Activated CD8-positive, alpha-beta memory T cell treated with anti-CD3 and anti-CD28 coated beads, Interleukin-2, amount 50 U/mL, for 1 hour (primary cell): ENCODE measurements around the gene NR2C2.

Experiments
- DNase-seq: peaks from one replicate; pipeline ENCODE4 v3.0.0-alpha.2; 2020; ENCODE audit errors: extremely low read depth

The NR2C2 gene

GRCh38 chr3:15063656-15064286, 116.4 kb downstream of the NR2C2 start:
- no peak for DNase-seq

- DNase-seq: no peak
Observed at GRCh38 chr3:15064299-15064834, 117.0 kb downstream of the NR2C2 start.

DNA sequence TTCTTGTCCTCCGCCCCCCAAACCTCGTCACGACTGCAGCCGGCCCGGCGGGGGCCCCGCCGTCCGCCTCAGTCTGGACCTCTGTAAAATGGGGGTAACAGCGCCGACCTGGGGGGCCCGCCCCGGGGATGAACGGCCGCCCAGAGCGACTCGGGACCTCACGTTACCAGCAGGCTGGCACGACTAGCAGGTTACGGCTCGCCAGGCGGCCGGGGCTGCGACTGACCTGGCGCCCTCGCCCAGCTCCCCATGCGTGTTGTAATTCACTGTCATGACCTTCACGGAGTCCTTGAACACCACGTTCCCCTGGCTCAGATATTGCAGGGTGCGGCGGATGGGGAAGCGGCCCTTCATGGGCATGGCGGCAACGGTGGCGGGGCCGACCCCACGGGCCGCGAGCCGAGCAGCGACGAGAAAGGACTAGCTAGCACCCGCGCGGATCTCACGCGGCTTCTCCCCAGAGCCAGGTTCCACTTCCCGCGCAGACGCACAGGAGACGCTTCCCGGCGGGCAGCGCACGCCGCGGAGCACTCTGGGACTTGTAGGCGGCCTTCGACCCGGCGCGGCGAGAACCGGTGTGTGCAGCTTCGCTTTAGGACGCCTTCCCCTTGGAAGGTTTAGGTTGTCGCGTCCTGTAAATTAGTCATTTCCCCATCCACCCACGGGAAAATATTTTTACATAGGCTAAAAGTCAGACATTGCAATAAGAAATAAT, 117.6 kb downstream of the NR2C2 start, which contains the start of gene MRPS25:
Gene MRPS25 (minus strand): TSS at position 481 of the 715 bp plus-strand sequence. CDS start 121 bp downstream, at position 360.
- peak; percentile 56 for DNase-seq

DNA sequence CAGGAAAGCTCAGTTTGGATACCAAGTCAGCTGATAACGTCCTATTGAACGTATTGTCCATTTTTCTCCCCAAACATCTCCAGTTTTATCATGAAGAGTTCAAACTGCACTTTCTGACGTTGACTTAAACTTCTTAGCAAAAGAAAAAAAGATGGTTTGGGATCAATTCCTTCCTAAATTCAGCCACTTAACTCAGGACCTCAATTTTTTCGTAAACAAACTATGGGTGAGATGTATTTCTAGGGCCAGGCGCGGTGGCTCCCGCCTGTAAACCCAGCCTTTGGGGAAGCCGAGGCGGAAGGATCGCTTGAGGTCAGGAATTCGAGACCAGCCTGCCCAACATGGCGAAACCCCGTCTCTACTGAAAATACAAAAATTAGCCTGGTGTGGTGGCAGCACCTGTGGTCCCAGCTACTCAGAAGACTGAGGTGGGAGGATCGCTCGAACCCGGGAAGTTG, 118.2 kb downstream of the NR2C2 start:
- no peak for DNase-seq

DNA sequence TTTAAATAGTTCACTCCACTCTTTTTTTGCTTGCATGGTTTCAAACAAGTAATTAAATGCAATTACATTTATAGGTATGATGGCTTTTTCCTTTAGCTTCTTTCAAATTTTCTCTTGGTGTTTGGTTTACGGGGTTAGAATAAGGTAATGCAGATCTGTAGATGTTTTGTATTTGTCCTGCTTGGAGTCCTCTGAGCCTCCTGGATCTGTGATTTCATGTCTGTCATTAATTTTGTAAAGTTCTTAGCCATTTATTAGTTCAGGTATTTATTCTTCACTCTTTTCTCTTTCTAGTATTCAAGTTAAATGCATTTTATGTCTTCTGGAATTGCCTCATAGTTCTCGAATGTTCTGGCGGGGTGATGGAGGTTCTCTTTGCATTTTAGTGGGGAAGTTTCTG, 119.1 kb downstream of the NR2C2 start:
- DNase-seq: no peak

DNA sequence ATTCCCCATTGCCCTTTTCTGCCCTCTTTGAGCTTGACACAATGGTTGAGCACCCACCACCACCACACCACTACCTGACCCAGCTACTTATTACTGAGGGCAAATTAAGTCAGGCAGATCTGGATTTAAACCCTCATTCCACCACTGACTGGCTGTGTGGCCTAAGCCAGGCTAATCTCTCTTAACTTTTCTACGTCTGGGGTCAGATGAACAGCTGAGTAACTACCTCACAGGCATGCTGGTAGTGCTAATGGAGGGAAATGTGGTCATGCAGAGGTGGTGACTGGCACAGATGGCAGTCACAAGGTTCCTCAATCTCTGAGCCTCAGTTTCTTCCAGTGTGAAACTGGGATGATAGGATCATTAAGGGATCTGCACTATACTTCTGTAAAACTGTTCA, 122.1 kb downstream of the NR2C2 start:
- no peak for DNase-seq

DNA sequence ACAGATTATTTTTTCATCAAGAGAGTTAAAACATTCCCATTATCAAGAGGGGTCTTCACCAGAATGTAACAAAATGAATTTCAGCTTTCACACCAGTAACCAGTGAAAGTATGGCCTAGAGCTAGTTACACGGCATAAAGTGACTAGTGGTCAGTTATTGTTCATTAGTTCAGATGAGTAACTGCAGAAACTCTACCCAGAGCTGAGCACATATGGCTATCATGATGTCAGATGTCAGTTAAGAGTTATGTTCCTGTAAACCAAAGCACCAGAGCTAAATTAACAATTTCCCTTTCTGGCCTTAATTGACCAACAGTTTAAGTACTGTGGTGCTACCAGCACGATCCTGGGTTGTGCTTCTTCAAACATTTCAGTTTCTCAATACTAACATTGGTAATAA, 124.3 kb downstream of the NR2C2 start:
- DNase-seq: no peak

GRCh38 chr3:15074500-15074899, 127.1 kb downstream of the NR2C2 start:
- no peak for DNase-seq

DNA sequence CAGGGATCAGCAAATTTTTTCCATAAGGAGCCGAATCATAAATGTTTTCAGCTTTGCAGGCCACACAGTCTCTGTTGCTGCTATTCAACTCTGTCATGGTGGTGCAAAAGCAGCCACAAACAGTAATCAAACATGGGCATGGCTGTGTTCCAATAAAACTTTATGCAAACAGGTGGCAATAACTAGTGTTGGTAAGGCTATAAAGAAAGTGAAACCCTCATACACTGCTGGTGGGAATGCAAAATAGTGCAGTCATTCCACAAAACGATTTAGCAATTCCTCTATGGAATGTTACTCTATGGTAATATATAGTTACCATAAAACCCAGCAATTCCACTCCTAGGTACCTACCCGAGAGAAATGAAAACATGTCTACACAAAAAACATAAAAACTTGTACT, 131.7 kb downstream of the NR2C2 start:
- no peak for DNase-seq

DNA sequence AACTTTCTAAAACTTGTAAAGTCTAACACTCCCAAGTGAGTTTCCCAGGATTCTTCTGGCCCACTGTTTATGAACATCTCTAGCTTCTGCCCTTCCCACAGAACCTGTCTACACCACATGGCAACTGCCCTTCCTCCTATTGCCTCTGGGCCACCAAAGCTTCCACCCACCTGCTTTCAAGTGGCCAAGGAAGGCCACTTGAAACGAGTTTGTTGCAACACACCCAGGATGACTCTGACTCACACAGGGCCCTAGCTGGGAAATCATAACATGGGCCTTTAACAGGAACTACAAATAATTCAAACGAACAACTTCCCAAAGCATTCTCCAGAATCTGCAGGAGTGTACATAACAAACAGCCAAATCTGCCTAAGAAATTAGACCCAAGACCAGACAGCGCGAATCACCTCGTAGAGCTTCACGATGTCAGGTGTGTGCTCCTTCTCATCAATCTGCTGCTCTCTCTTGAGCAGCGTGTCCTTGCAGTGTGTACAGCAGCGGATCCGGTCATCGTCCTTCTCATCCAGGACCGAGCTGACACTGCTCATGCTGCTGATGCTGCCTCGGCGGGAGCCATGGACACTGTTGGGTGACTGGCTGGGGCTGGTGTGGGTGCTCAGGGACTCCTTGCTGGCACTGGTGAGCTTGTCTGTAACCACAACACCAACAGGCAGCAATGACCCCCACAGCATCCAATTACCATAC, 134.7 kb downstream of the NR2C2 start:
- no peak for DNase-seq

DNA sequence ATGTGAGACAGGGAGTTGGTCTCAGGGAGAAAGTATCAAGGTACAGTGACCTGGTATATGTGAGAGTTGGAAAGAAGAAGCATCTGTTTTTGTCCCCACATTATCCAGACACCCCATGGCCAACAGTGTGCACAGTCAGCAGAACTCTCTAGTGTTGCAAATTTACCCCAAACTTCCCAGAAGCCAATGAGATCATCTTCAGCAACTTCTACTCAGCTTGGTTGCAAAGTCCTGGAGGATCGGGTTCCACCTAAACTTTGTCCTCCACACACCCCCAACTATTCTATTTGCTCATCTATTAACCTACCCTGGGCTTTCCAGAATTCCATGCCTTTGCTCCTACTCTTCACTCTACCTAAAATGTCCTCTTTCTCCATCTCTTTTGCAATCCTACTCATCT, 135.9 kb downstream of the NR2C2 start:
- DNase-seq: no peak

DNA sequence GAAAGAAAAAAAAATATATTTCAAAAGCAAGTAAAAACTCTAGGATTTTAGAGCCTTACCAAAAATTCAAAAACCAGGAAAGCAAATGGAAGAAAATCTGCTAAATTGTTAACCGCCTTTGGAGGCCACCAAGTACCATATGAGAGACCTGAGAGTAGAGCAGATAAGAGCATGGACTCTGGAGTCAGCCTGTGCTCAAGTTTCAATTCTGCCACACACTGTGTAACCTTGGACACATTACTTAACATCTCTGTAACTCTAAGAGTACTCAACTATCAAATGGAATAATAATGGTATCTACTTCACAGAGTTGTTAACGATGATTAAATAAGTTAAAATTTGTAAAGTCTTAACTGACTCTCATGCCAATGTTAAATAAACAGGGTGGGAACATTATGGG, 138.9 kb downstream of the NR2C2 start:
- DNase-seq: no peak

DNA sequence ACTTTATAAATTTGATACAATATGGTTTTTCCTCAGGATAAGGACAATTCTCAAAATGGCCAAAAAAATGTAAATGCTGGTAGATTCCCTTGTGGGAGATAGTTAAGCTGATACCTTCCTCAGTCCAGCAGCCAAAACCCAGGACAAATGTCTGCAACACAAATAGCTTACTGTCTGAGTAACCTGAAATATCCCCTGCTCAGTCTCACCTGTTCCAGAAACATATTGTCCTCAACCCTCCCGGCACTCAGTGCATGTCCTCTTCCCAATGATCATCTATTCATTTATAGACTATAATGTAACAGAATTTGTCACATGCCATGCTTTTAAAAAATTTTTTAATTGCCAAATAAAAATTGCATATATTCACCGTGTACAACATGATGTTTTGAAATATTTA, 139.3 kb downstream of the NR2C2 start:
- DNase-seq: no peak

DNA sequence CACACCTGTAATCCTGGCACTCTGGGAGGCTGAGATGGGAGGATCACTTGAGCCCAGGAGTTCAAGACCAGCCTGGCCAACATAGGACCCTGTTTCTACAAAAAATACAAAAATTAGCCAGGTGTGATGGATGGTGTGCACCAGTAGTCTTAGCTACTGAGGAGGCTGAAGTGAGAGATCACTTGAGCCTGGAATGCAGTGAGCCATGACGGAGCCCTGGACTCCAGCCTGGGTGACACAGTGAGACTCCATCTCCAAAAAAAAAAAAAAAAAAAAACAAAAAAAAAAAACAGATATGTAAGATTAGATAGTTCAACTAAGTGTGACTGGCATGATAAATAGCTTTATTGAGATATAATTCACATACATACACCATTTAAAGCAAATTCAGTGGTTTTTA, 141.8 kb downstream of the NR2C2 start:
- DNase-seq: no peak

DNA sequence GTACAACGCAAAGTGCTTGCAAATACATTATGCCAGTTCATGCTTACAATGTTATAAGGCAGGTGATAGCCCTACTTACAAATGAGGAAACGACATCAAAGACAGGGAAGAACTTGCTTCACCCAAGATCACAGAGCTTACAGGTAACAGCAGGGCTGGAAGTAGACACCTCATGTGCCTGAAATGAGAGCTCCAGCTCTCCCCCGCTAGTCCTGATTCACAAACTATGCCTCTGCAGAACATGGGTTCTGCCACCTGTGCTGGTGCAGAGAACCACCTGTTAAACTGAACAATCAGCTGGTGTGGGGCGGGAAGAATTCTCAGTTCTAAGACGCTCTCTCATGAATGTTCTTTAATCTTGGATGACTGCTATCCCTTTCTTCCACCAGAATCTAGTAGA, 144.2 kb downstream of the NR2C2 start:
- no peak for DNase-seq

DNA sequence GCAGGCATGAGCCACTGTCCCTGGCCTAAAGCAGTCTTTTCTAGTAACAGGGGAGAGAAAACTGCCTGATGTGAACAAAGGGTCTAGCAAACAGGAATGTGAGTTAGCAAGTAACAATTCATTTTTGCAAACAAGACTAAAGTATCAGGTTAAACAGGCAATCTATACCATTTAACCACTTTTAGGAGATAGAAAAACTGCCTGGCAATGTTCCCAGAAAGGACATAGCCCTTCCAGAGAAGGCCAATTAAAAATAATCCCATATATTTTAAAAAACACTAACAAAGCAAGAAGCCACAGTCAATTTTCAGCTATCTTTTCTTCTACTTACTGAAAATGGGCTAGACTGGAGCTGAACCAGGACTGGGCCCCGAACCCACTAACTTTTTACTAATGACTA, 145.3 kb downstream of the NR2C2 start:
- no peak for DNase-seq

- no peak for DNase-seq
Observed at GRCh38 chr3:15094187-15094875, 146.9 kb downstream of the NR2C2 start.

GRCh38 chr3:15096046-15096445, 148.7 kb downstream of the NR2C2 start:
- DNase-seq: no peak

- no peak for DNase-seq
Observed at GRCh38 chr3:15097891-15098290, 150.5 kb downstream of the NR2C2 start.
